Endothelial cell of umbilical vein (primary cell): ENCODE results near the gene INTS2. TPM values are rescaled to one million over a fixed set of nuclear protein-coding genes. Genes with fewer than 3 reads are reported as not detected.

Experiments used
- BruUV-seq: library from RNA; stranded (reverse); fragments of 400-500 nt; replicated peaks from 2 replicates; lab custom pipeline; 2021; lab: Mats Ljungman, UMichigan
- CTCF ChIA-PET: fragments of 300-600, 350-600 bp; sonication (Branson Sonifier 250); formaldehyde crosslinking; loops from one replicate; lab custom pipeline; 2021; ENCODE audit warnings: antibody characterized with exemption, inconsistent platforms; lab: Charles Lee
- POLR2A ChIA-PET: fragments of 300-600, 350-600 bp; sonication (Branson Sonifier 250); formaldehyde crosslinking; loops from one replicate; lab custom pipeline; 2021; ENCODE audit warnings: antibody characterized with exemption, inconsistent platforms; lab: Charles Lee
- DNase-seq: peaks from one replicate; pipeline ENCODE4 v3.0.0-alpha.2; 2011; ENCODE audit warnings: low read depth, low spot score
- FAIRE-seq: peaks from 2 replicates; lab custom pipeline; 2011; peaks lifted over from hg19 to GRCh38; lab: Jason Lieb, UNC
- H2AFZ ChIP-seq: 2 replicates; pipeline ENCODE4 v1.6.0; 2012; ENCODE audit warnings: low read depth, low read length, control low read depth, inconsistent platforms
- H3K27ac ChIP-seq: 2 replicates; pipeline ENCODE4 v1.5.1; 2011; ENCODE audit warnings: low read depth, mild to moderate bottlenecking, control low read depth, low read length, moderate library complexity; ENCODE audit not compliant: insufficient read depth
- H3K27me3 ChIP-seq, 2 experiments: 2 replicates each; pipeline versions ENCODE4 v1.6.0 to v1.6.1; 2011; ENCODE audit warnings: low read length in 2 of 2, mixed read lengths in 1 of 2; ENCODE audit not compliant: control insufficient read depth in 2 of 2, insufficient read depth in 2 of 2
- H3K36me3 ChIP-seq, 2 experiments: 2 replicates in 1 of 2; 3 replicates in 1 of 2; pipeline ENCODE4 v1.5.1; 2011; ENCODE audit warnings: low read length in 2 of 2, mild to moderate bottlenecking in 1 of 2, moderate library complexity in 1 of 2; ENCODE audit not compliant: control insufficient read depth in 2 of 2, insufficient read depth in 2 of 2; ENCODE audit errors: extremely low read depth in 1 of 2
- H3K4me1 ChIP-seq: 3 replicates; pipeline ENCODE4 v1.5.1; 2011; ENCODE audit warnings: mild to moderate bottlenecking, low read length; ENCODE audit not compliant: control insufficient read depth, insufficient read depth; ENCODE audit errors: extremely low read depth
- H3K4me2 ChIP-seq: 2 replicates; pipeline ENCODE4 v1.6.1; 2011; ENCODE audit warnings: low read length, control low read depth, mixed read lengths; ENCODE audit not compliant: insufficient read depth
- H3K4me3 ChIP-seq, 3 experiments: fragments of 200-600 bp in 1 of 3; sonication (generic), shearing (Covaris generic) in 1 of 3; replicated peaks in 1 of 3; 2 replicates each; pipeline ENCODE4 v1.5.1; 2011 to 2016; ENCODE audit warnings: control low read depth in 3 of 3, low read length in 3 of 3, mild to moderate bottlenecking in 2 of 3, inconsistent platforms in 1 of 3, low read depth in 1 of 3, moderate library complexity in 1 of 3; ENCODE audit not compliant: insufficient read depth in 1 of 3
- H3K79me2 ChIP-seq: 2 replicates; pipeline ENCODE4 v1.6.0; 2012; ENCODE audit warnings: low read length, inconsistent platforms; ENCODE audit not compliant: control insufficient read depth, insufficient read depth
- H3K9ac ChIP-seq: replicated peaks from 2 replicates; pipeline ENCODE3; 2011; ENCODE audit warnings: low read length, control low read depth; ENCODE audit not compliant: insufficient read depth; ENCODE audit errors: extremely low read depth
- H3K9me1 ChIP-seq: replicated peaks from 3 replicates; pipeline ENCODE4 v1.6.0; 2011; ENCODE audit warnings: mild to moderate bottlenecking, low read length; ENCODE audit not compliant: control insufficient read depth, insufficient read depth; ENCODE audit errors: extremely low read depth
- H3K9me3 ChIP-seq: replicated peaks from 2 replicates; pipeline ENCODE4 v1.5.1; 2012; ENCODE audit warnings: low read length, inconsistent platforms; ENCODE audit not compliant: control insufficient read depth, insufficient read depth
- H4K20me1 ChIP-seq: replicated peaks from 2 replicates; pipeline ENCODE3; 2011; ENCODE audit warnings: mild to moderate bottlenecking, low read length; ENCODE audit not compliant: control insufficient read depth, insufficient read depth; ENCODE audit errors: extremely low read depth
- CTCF ChIP-seq, 2 donors: IDR thresholded peaks; 1 replicate in 1 of 2; 2 replicates in 1 of 2; pipeline ENCODE4 v1.5.1; 2011; ENCODE audit warnings: low read length in 2 of 2, mild to moderate bottlenecking in 2 of 2, moderate library complexity in 2 of 2, control low read depth in 1 of 2, inconsistent platforms in 1 of 2, low read depth in 1 of 2; ENCODE audit not compliant: insufficient read depth in 1 of 2; ENCODE audit errors: extremely low read depth in 1 of 2
- EZH2 ChIP-seq: IDR thresholded peaks from 2 replicates; pipeline ENCODE4 v1.6.1; 2012; ENCODE audit warnings: borderline replicate concordance, low read depth, mild to moderate bottlenecking, moderate library complexity, low read length, inconsistent platforms; ENCODE audit not compliant: severe bottlenecking
- FOS ChIP-seq: IDR thresholded peaks from 2 replicates; pipeline ENCODE4 v1.6.1; 2011; ENCODE audit warnings: mild to moderate bottlenecking, low read length, moderate library complexity, borderline replicate concordance; ENCODE audit not compliant: insufficient read depth
- GATA2 ChIP-seq: IDR thresholded peaks from 2 replicates; pipeline ENCODE4 v1.7.0; 2011; ENCODE audit warnings: low read depth, mild to moderate bottlenecking, moderate library complexity, mixed read lengths, low read length; ENCODE audit not compliant: insufficient read length, insufficient read depth
- JUN ChIP-seq: IDR thresholded peaks from 2 replicates; pipeline ENCODE4 v1.6.1; 2011; ENCODE audit warnings: borderline replicate concordance, low read depth; ENCODE audit not compliant: insufficient read length, insufficient read depth
- MAX ChIP-seq: IDR thresholded peaks from 2 replicates; pipeline ENCODE4 v1.6.1; 2011; ENCODE audit not compliant: insufficient read depth, insufficient read length
- MYC ChIP-seq: IDR thresholded peaks from one replicate; pipeline ENCODE4 v1.6.1; 2011; ENCODE audit warnings: mild to moderate bottlenecking, low read depth, low read length
- POLR2A ChIP-seq: IDR thresholded peaks from 2 replicates; pipeline ENCODE4 v1.6.1; 2012; ENCODE audit warnings: low read depth, mild to moderate bottlenecking, control low read depth, low read length
- POLR2AphosphoS5 ChIP-seq: IDR thresholded peaks from 2 replicates; pipeline ENCODE4 v1.6.1; 2012; ENCODE audit warnings: low read depth, mild to moderate bottlenecking, control low read depth, low read length, moderate library complexity; ENCODE audit not compliant: insufficient read depth
- dilution Hi-C: fragments of 300-500 bp; cut with MboI; formaldehyde crosslinking; loops from one replicate; pipeline ENCODE4 v1.15.0; 2019; ENCODE audit warnings: low sequenced_read_pairs; ENCODE audit not compliant: extremely low pct_ligation_motif_present
- intact Hi-C: fragments of 100-400 bp; cut with micrococcal nuclease; formaldehyde crosslinking; loops from one replicate; pipeline ENCODE4 v1.10.0; 2022
- polyA plus RNA-seq, 4 experiments: library from polyadenylated mRNA; depleted of rRNA in 3 of 4; stranded (reverse) in 3 of 4; unstranded in 1 of 4; fragments of >200 nt; gene quantifications; 2 replicates each; pipeline versions ENCODE4 v1.2.1 to v1.2.3, GENCODE V29; 2011 to 2012; ENCODE audit warnings: missing spikeins in 1 of 4
- total RNA-seq: library from RNA; stranded (reverse); gene quantifications from 2 replicates; pipeline ENCODE4 v1.2.3, GENCODE V29; 2021

INTS2 gene
- total and polyA plus RNA-seq, 2 donors (not counting 3 experiments of a cell fraction or from before 2014, with no cell fraction given): 6.2 to 13.4 TPM

- Histone ChIP-seq H3K27me3 (no peaks in the 10 kb centered on the region), H3K9me1 (no peaks in the 10 kb centered on the region), H3K4me1 (no peaks in the 10 kb centered on the region), H3K36me3 (peaks cover 0 to 2% of the 10 kb centered on the region in 2 experiments), H3K4me3 (no peak overlapping the region), H4K20me1 (no peaks in the 10 kb centered on the region), H3K27ac (no peak overlapping the region), H3K9me3 (no peaks in the 10 kb centered on the region), H2AFZ (no peak overlapping the region), H3K4me2 (no peak overlapping the region), H3K9ac (no peak overlapping the region), H3K79me2 (no peaks in the 10 kb centered on the region)
- dilution Hi-C loops: no loop called here
- no peak for DNase-seq
- CTCF ChIA-PET: no interaction called here
- POLR2A ChIA-PET: no interaction called here
- BruUV-seq: no TSS peak
- intact Hi-C loops: no loop called here
- TF ChIP-seq EZH2 (no peak), GATA2 (no peak), FOS (no peak), MAX (no peak), CTCF (IDR thresholded peaks at IDR 0.05; ENCODE audit: extremely low read depth in 1 of 2, insufficient read depth in 1 of 2, low read depth in 1 of 2, low read length in 2 of 2) (no peak), POLR2A (no peak), JUN (no peak), POLR2AphosphoS5 (no peak), MYC (no peak)
- no peak for FAIRE-seq
Observed at GRCh38 chr17:61818225-61818624, 109.6 kb downstream of the INTS2 start.
